ENCODE measurements around the gene FGF4. TPM values are rescaled to one million over a fixed set of nuclear protein-coding genes. Genes with fewer than 3 reads are reported as not detected.

The FGF4 gene
- total RNA-seq, 1 experiment from 2014 or later: not detected

DNA sequence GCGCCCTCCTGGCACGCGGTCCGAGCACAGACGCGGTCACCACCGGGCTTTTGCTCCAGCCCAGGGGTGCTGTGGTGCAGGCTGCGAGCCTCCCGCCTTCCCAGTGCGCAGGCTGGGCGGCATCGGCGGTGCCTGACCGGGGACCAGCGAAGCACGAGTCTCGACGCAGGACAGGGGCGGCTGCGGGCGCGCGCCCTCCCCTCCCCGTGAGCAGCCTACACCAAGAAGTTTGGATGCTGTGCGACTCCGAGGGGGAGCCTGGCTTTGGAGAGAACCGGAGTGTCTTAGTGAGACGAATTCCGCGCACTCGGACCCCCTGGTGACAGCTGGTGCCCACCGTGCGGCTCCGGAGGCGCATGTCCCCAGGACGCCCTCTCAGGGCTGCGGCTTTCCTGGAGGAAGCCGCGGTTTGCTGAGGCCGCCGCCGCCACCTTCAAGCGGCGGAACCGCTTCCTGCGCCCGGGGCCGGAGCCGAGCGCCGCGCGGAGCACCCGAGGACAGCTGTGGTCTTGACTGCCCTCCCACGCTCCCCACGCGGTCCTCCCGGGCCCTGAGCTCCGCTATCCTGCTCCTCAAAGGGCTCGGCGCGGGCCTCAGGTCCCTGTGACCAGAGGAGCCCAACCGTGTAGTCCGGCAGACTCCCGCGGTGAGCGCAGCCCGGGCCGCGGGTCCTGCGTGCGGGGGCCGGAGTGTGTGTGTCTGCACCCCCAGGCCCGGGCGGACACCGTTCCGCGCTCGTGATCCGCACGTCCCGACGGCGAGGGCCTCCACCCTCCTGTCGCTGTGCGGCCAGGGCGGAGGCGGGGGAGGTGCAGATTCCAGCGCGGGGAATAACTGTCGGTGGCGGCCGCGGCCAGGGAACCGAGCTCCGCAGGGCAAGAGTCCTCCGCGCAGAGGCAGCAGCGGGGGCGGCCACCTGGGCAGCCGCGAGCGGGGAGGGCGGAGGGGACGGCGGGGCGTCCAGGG lies 42.4 kb upstream of the FGF4 start:
- ChIA-PET RAD21 (ENCODE audit: low non-redundant PET in 1 of 2, low total read pairs in 2 of 2, uncharacterized antibody in 2 of 2, unreplicated experiment in 2 of 2) (no interaction called here), CTCF (interaction anchor here (1.2 kb wide), 1 partner anchor 16 kb away, joined by 5 read pairs; no protein-coding TSS in a partner anchor), POLR2A (interaction anchor here (0.9 kb wide), 1 partner anchor 9 kb away, joined by 3 read pairs; no protein-coding TSS in a partner anchor)
- peaks cover 8% of the 10 kb centered on the region; the same call in 1 of the 2 replicates for H3K27me3 ChIP-seq (ENCODE audit: insufficient read depth, low read length)
- H2AFZ ChIP-seq (ENCODE audit: low read depth, low read length, poor library complexity, severe bottlenecking): no peak overlapping the region
- H4K20me1 ChIP-seq (ENCODE audit: insufficient read depth): no peaks in the 10 kb centered on the region
- intact Hi-C loops (cut with micrococcal nuclease): no loop called here
- H3K9me2 ChIP-seq (ENCODE audit: insufficient read depth): no peaks in the 10 kb centered on the region
- TF ChIP-seq, protein P1, sequence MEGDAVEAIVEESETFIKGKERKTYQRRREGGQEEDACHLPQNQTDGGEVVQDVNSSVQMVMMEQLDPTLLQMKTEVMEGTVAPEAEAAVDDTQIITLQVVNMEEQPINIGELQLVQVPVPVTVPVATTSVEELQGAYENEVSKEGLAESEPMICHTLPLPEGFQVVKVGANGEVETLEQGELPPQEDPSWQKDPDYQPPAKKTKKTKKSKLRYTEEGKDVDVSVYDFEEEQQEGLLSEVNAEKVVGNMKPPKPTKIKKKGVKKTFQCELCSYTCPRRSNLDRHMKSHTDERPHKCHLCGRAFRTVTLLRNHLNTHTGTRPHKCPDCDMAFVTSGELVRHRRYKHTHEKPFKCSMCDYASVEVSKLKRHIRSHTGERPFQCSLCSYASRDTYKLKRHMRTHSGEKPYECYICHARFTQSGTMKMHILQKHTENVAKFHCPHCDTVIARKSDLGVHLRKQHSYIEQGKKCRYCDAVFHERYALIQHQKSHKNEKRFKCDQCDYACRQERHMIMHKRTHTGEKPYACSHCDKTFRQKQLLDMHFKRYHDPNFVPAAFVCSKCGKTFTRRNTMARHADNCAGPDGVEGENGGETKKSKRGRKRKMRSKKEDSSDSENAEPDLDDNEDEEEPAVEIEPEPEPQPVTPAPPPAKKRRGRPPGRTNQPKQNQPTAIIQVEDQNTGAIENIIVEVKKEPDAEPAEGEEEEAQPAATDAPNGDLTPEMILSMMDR (IDR thresholded peaks at IDR 0.05 in 2 of 3, conservative IDR thresholded peaks at IDR 0.05 in 1 of 3; ENCODE audit: borderline replicate concordance in 1 of 3, insufficient read depth in 1 of 3, low read depth in 2 of 3, low read length in 2 of 3): no peak
- no peak for TF ChIP-seq JUND (IDR thresholded peaks at IDR 0.05)
- no peak for TF ChIP-seq YY1 (IDR thresholded peaks at IDR 0.05; ENCODE audit: extremely low read depth, insufficient replicate concordance, low read depth, low read length)
- TF ChIP-seq, protein P2, sequence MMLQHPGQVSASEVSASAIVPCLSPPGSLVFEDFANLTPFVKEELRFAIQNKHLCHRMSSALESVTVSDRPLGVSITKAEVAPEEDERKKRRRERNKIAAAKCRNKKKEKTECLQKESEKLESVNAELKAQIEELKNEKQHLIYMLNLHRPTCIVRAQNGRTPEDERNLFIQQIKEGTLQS (IDR thresholded peaks at IDR 0.05): no peak
- no peak for TF ChIP-seq ELF1 (IDR thresholded peaks at IDR 0.05; ENCODE audit: borderline replicate concordance, low read depth)
- TF ChIP-seq, protein P3, sequence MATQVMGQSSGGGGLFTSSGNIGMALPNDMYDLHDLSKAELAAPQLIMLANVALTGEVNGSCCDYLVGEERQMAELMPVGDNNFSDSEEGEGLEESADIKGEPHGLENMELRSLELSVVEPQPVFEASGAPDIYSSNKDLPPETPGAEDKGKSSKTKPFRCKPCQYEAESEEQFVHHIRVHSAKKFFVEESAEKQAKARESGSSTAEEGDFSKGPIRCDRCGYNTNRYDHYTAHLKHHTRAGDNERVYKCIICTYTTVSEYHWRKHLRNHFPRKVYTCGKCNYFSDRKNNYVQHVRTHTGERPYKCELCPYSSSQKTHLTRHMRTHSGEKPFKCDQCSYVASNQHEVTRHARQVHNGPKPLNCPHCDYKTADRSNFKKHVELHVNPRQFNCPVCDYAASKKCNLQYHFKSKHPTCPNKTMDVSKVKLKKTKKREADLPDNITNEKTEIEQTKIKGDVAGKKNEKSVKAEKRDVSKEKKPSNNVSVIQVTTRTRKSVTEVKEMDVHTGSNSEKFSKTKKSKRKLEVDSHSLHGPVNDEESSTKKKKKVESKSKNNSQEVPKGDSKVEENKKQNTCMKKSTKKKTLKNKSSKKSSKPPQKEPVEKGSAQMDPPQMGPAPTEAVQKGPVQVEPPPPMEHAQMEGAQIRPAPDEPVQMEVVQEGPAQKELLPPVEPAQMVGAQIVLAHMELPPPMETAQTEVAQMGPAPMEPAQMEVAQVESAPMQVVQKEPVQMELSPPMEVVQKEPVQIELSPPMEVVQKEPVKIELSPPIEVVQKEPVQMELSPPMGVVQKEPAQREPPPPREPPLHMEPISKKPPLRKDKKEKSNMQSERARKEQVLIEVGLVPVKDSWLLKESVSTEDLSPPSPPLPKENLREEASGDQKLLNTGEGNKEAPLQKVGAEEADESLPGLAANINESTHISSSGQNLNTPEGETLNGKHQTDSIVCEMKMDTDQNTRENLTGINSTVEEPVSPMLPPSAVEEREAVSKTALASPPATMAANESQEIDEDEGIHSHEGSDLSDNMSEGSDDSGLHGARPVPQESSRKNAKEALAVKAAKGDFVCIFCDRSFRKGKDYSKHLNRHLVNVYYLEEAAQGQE (IDR thresholded peaks at IDR 0.05; ENCODE audit: low read depth): no peak
- TF ChIP-seq ZFX (IDR thresholded peaks at IDR 0.05): peak; percentile 62; the same call in 1 of the 2 replicates
- TF ChIP-seq POLR2AphosphoS5 (IDR thresholded peaks at IDR 0.05; ENCODE audit: low read depth, low read length): no peak
- TF ChIP-seq, protein P4, sequence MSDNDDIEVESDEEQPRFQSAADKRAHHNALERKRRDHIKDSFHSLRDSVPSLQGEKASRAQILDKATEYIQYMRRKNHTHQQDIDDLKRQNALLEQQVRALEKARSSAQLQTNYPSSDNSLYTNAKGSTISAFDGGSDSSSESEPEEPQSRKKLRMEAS (IDR thresholded peaks at IDR 0.05): peak; percentile 88
- no peak for TF ChIP-seq RAD21 (IDR thresholded peaks at IDR 0.05; ENCODE audit: low read depth)
- H3K4me2 ChIP-seq (ENCODE audit: low read length): peak overlapping the region; percentile 95
- H3K9me3 ChIP-seq (ENCODE audit: control insufficient read depth in 1 of 2, insufficient read depth in 1 of 2, low read depth in 1 of 2, low read length in 2 of 2): no peaks in the 10 kb centered on the region
- H3K36me3 ChIP-seq (ENCODE audit: control insufficient read depth in 1 of 2, insufficient read depth in 2 of 2, low read length in 2 of 2): no peaks in the 10 kb centered on the region
- H3K4me1 ChIP-seq (ENCODE audit: control insufficient read depth in 1 of 2, insufficient read depth in 2 of 2, low read length in 2 of 2): peaks cover 3 to 16% of the 10 kb centered on the region in 2 experiments; a peak in 3 of 4 replicates
- peak overlapping the region; percentile 46 to 61 for H3K4me3 ChIP-seq (replicated peaks in 1 of 2; ENCODE audit: low read depth in 1 of 2, low read length in 2 of 2)
- BruUV-seq (replicated peaks): no TSS peak
- peak; percentile 74 for ATAC-seq
- no peaks in the 10 kb centered on the region for H3K79me2 ChIP-seq (ENCODE audit: insufficient read depth, low read length)
- H3K9ac ChIP-seq (ENCODE audit: low read length): peak overlapping the region; percentile 52
- peak overlapping the region; percentile 16; the same call in 1 of the 2 replicates for H3K27ac ChIP-seq (ENCODE audit: low read depth, low read length)
- no peak for DNase-seq (ENCODE audit: low read depth, low spot score)

Data from HCT116 (cell line).